NCI-H748 (cell line): ENCODE data around the gene ACP7.
"Not testable (repeated sequence)": the region's sequence is repeated elsewhere in the genome, so short reads cannot be mapped to it uniquely, and the experiment has no call there.

ENCODE experiments used
- DNase-seq: peaks from one replicate; lab custom pipeline; 2025; ENCODE audit not compliant: unreplicated experiment; lab: John Stamatoyannopoulos, UW

Gene ACP7

DNA sequence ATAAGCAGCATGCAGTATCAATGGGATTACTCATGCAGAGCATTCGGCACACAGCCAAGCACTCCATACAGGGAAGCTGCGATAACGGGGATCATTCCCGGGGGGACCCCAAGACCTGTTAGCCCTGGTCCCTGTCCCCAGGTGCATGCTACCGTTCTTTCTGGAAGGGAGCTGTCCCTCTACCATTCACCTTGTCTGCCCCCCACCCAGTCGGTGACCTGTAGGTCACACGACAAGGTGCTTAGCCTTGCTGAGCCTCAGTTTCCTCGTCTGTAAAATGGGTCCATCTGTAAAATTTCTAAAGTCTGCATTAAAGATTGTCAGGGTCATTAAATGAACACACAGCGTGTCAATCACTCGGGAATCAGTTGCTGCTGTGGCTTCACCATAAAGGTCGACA lies 6.8 kb upstream of the ACP7 start:
- no peak for DNase-seq

DNA sequence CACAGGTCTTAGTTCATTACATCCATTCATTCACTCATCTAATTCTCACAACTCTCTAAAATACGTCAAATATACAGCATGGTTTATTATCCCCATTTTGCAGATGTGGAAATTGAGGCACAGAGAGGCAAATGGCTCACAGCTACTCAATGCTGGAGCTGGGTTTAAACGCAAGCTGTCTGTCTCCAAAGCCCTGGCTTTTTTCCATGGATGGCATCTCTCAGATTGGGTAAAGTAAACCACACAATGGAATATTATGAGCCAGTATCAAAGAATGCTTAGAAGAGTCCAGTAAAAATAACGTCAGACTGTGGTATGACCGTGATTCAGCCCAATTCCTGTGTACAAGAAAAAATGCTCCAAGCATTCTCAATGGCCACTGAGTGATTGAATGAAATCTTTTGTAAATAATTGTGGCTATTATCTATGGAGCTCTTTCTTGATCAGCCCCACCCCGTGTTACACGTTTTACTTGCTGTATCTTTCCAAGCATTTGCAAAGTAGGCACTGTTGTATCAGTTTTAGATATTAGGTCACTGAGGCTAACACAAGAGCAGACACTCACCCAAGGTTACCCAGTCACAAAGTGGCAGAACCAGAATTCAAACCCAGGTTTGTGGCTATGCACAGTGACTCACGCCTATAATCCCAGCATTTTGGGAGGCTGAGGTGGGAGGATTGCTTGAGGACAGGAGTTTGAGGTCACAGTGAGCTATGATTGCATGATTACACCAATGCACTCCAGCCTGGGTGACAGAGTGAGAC lies 5.5 kb upstream of the ACP7 start:
- DNase-seq = no peak

DNA sequence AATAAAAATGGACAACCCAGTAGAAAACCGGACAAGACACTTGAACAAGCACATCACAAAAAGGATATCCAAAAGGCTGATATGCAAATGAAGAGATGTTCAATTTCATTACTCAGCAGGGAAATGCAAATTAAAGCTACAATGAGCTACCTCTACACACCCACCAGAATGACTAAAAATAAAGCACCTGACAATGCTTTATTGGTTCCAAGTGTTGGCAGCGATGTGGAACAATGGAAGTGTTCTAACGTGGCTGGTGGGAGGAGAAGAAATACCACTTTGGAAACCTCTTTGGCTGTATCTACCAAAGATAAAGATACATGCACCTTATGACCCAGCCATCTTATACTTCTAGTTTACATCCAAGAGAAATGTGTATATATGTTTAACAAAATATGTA lies 3.7 kb upstream of the ACP7 start:
- DNase-seq = no peak

DNA sequence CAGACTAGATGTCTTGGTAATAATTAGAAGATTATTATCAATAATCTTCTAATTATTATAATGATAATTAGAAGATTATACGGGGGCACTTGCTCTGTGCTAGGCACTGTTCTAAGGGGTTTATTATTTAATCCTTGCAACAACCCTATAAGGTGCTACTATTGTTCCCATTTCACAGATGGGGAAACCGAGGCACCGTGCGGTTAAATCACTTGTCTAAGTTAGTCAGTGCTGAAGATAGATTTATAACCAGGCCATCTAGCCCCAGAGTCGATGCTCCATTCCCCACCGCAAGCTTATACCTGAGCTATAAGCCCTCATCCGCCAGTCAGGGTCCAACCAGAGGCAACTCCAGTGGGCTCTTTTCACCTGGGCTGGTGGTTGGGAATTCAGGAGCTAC lies 2.0 kb upstream of the ACP7 start:
- DNase-seq = no peak

DNA sequence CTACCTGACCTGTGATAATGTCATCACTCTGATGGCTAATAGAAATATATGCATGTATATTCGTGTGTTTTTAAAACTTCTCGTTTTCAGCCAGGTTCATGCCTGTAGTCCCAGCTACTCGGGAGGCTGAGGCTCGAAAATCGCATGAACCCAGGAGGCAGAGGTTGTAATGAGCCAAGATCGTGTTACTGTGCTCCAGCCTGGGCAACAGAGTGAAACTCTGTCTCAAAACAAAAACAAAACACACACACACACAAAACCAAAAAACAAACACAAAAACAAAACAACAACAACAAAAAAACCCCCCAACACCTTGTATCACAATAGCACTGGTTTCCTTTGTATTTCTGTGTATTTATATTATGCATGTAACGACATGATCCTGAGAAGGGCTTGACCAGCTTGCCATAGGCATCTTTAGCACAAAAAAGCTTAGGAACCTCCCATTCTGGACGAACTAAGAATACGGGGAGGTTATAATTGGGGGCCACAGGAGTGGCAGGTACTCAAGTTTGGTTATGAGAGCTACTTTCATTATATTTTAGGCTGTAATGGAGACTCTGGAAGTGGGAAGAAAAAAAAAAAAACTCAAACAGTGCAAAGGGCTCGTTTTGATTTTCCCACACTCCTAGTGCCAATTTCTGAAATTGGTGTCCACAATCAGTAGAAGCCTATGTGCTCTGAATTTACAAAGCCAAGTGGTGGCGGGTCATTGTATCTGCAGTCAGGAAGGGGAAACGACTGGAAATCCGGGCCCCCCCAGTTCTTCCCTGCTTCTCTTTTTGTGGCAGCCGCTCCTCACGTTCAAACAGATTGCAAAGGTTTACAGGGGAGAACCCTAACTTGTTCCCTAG lies 1.2 kb upstream of the ACP7 start:
- no peak for DNase-seq

DNA sequence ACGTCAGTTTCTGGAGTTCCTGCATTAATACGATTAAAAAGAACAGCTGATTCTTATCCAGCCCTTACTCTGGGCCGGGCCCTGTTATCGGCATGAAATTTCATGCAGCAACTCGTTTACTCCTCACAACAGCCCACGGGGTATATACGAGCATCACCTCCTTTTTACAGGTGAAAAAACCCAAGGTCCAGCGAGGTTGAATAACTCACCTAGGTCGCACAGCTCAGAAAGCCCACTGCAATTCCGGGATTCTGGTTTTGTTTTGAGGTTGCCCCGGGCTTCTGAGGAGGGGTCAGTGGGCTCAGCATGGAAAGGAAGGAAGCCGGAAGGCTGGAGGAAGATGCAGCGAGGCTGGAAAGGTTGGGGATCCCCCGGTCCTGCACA lies 577 bp upstream of the ACP7 start:
- DNase-seq = no peak

DNA sequence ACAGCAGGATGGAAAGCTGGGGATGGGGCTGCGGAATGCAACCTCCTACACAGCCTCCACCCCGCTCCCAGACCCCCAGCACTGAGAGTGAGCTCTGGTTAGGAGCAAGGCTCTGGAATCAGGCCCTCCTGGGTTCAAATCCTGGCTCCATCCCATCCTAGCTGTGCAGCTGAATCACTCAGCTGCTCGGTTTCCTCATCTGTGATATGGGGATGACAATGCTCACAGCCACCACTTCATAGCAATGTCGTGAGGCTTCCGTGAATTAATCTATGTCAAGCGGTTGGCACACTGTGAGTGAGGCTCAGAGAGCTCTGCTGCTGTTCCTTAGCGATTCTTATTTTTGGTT lies 538 bp downstream of the ACP7 start:
- no peak for DNase-seq

DNA sequence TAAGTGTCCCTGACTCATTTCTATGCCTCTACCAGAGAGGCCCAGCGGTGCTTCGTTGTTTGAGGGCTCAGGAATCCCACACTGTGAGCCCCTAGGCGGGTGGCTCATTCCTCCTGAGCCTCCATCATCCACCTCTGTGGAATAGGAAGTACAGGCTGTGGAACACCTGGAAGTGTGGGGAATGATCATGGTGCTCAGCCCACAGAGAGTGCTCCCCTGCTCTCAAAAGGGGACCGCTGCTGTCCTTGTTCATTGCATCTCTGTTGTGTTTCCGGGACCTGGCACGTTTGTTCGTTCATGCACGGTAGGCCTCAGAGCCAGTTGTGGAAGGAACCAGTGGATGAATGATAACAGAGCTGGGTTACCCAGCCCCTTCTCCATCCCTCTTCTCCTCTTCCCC lies 1.2 kb downstream of the ACP7 start:
- DNase-seq = no peak

DNA sequence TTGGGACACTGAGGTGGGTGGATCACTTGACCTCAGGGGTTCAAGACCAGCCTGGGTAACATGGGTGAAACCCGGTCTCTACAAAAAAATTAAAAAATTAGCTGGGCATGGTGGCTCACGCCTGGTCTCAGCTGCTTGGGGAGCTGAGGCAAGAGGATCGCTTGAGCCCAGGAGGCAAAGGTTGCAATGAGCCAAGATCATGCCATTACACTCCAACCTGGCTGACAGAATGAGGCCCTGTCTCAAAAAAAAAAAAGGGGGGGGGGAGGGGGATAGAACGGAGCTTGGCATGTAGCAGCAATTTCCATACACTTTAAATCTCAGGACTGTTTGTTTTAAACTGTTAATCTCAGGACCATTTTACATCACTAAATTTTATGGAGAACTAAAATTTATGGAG lies 2.2 kb downstream of the ACP7 start:
- DNase-seq = no peak

DNA sequence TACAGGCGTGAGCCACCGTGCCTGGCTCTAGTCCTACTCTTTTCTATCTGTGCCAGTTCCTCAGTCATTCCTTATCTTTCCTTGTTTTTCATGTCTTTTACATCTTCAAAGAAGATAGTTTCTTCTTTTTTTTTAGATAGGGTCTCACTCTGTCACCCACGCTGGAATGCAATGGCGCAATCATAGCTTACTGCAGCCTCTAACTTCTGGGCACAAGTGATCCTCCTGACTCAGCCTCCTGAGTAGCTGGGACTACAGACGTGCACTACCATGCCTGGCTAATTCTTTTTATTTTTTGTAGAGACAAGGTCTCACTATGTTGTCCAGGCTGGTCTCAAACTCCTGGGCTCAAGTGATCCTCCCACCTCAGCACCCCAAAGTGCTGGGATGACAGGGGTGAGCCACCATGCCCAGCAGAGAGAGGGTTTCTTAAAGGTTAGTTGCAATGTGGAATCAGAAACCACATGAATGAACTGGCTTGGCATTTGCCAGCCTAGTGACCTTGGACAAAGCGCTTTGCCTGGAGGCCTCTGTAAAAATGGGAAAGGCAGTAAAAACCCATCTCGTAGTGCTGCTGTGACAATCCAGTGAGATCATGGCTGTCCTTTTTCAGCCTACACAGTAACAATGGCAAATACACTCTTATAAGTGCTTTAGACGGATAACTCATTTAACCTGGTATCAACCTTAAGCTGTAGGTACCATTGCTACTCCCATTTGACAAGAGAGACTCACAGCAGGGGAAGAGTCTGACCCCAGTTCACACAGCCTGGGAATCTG lies 3.9 kb downstream of the ACP7 start:
- no peak for DNase-seq

DNA sequence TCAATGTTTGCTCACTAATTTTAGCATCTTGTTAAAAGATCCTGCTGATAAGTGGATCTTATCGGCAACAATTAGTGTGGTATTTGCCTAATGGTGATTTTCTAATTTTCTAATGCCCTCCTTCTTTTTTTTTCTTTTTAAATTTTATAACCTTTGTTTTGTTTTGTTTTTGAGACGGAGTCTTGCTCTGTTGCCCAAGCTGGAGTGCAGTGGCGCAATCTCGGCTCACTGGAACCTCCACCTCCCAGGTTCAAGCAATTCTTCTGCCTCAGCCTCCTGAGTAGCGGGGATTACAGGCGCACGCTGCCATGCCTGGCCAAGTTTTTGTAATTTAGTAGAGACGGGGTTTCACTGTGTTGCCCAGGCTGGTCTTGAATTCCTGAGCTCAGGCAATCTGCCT lies 5.8 kb downstream of the ACP7 start:
- DNase-seq = not testable (repeated sequence)

DNA sequence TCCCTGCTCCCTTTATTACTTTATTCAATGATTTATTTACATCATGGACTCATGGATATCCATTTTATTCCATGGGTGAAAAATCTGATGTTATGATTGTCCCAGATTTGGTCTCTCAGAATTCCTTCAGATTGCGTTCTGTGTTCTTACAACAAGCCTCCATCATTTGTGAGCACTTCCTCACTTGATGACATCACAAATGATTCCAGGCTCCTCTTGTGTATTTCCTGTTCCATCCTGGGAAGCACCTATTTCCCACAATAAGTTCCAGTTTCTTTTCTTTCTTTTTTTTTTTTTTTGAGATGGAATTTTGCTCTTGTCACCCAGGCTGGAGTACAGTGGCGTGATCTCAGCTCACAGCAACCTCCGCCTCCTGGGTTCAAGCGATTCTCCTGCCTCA lies 6.7 kb downstream of the ACP7 start:
- no peak for DNase-seq

DNA sequence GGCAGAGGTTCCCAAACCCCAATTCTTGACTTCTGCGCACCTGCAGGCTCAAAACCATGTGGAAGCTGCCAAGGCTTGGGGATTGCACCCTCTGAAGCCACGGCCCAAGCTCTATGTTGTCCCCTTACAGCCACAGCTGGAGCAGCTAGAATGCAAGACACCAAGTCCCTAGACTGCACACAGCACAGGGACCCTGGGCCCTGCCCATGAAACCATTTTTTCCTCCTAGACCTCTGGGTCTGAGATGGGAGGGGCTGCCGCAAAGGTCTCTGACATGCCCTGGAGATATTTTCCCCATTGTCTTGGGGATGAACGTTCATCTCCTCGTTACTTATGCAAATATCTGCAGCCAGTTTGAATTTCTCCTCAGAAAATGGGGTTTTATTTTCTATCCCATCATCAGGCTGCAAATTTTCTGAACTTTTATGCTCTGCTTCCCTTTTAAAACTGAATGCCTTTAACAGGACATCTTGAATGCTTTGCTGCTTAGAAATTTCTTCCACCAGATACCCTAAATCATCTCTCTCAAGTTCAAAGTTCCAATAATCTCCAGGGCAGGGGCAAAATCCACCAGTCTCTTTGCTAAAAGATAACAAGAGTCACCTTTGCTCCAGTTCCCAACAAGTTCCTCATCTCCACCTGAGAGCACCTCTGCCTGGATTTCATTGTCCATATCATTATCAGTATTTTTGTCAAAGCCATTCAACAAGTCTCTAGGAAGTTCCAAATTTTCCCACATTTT lies 11.8 kb downstream of the ACP7 start:
- not testable (repeated sequence) for DNase-seq

DNA sequence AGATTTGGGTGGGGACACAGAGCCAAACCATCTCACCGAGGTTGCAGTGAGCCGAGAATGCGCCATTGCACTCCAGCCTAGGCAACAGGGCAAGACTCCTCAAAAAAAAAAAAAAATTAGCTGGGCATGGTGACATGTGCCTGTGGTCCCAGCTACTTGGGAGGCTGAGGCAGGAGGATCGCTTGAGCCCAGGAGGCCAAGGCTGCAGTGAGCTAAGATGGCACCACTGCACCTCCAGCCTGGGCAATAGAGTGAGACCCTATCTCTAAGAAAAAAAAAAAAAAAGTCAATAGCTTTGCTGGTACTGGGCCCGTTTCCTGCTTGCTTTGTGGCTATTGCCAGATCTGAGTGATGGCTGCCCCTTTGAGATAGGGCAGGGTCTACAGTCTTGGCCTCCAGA lies 13.1 kb downstream of the ACP7 start:
- no peak for DNase-seq

DNA sequence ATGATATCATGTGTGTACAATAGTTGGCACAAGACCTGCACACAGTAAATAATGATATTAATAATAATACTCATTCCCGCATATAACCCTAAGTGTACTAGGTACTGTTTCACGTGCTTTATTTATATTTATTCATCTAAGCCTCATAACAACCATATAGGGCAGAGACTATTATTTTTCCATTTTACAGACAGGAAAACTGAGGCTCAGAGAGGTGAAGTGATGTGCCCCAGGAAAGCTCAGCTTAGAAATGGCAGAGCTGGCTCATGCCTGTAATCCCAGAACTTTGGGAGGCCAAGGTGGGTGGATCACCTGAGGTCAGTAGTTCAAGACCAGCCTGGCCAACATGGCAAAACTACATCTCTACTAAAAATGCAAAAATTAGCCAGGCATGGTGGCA lies 13.6 kb downstream of the ACP7 start:
- DNase-seq = no peak

DNA sequence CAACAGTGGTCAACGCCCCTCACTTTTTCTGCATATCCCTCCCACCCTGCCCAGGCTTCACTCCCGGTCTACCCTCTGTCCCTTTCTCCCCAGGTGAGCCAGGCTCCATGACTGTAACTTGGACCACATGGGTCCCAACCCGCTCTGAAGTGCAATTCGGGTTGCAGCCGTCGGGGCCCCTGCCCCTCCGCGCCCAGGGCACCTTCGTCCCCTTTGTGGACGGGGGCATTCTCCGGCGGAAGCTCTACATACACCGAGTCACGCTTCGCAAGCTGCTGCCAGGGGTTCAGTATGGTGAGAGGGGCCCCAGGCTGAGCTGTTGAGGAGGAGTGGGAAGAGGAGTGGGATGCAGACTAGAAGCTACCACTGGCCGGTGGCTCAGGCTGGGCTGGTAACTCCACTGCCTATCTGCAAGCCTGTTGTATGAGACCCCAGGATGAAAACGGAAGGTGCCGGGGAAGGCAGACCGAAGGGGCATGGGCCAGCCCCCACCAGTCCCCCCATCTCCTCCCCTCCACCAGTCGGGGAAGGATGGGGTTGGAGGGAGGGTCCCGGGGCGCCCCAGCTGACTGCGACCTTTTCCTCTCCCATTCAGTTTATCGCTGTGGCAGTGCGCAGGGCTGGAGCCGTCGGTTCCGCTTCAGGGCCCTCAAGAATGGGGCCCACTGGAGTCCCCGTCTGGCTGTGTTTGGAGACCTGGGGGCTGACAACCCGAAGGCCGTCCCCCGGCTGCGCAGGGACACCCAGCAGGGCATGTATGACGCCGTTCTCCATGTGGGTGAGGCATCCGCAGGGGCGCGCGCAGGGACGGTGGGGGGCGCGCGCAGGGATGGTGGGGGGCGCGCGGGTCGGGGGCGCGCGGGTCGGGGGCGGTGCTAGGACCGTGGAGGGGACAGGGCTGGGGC lies 14.4 kb downstream of the ACP7 start:
- DNase-seq = no peak

DNA sequence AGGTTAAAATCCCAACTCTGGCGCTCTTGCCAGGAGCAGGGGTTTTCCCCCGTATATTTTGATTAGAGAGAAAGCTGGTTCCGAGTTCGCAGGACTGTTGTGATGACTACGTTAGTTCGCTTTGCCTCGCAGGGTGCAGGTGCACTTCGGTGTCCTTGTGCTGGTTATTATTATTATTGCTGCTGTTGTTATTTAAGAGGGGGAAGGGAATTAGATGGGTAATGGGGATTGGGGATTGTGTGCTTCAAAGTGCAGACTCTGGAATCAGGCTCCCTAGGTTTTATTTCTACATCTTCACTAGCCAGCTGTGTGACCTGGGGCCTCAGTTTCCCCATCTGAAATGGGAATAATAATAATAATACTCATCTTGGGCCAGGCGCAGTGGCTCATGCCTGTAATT lies 15.2 kb downstream of the ACP7 start:
- no peak for DNase-seq

DNA sequence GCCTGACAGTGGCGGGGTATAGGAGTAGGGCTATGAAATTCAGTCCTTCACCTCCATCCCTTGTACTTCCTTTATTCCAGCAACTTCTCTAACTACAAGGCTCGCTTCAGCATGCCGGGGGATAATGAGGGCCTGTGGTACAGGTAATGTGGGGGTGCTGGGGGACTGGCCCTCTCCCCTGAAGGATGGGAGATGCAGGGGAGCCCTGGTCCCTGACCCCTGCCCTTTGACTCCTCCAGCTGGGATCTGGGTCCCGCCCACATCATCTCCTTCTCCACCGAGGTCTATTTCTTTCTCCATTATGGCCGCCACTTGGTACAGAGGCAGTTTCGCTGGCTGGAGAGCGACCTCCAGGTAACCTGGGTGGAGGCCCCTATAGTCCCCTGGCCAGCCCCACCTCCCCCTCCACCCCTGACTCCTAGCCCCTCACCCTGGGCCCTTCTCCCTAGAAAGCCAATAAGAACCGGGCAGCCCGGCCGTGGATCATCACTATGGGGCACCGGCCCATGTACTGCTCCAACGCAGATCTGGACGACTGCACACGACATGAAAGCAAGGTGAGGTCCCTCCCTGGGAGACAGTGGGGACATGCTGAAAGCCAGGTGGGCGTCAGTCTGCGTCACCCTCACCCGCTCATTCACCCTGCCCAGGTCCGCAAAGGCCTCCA lies 16.5 kb downstream of the ACP7 start:
- DNase-seq = no peak

DNA sequence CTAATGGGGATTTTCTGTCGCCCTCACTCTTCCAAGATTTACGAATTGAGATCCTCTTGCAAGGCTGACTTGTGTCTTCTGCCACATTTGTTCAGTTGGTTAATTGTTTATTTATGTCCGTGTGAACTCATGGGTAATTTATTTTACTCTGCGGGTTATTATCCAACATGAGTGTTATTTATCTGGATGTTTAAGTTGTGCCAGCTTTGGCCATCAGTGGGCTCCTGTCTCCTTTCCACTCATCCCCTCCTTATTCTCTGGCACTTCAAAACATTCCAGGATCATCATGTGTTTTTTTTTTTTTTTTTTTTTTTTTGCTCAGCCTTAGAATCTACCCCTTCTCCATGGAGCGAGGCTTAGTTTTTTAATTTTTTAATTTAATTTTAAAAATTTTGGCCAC lies 19.0 kb downstream of the ACP7 start:
- DNase-seq = no peak

DNA sequence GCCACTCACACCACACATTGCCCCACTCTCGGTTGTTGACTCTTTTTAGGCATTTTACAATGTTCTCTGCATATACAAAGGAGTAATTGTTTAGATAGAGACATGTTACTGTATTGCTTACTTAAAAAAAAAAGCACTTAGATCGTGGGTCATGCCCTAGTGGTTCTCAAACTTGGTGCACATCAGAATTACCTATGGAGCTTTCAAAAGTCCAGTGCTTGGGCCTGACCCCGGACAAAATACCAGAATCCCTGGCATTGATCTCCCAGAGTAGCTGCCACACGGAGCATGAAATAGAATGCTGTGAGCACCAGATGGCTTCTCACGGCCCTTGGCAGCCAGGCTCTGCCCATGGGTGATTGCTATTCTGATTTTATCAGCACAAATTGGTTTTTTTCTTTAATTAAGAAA lies 20.0 kb downstream of the ACP7 start:
- no peak for DNase-seq
